Germinal center (tissue), 1 donor: ENCODE results near the gene ABCA12.

ENCODE experiments used
- DNase-seq: peaks from one replicate; pipeline ENCODE4 v3.0.0; 2012; ENCODE audit warnings: mixed read lengths, low spot score

The ABCA12 gene

DNA sequence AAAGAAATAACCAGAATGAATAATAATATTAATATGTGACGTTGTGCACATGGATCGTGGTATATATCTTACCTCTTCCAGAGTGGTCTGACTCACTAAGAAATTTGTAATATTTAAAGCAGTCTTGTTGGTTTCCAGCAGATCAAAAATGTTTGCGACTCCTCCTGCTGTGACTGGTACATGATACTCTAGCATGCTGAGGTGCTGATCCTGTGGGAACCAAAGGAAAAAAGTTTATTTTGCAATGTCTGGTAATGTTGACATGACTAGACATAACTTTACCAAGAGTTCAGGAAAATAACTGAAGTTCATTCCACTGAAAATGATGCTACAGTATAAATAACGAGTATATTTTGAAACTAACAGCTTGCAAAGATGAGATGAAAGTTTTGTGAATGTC lies 204.4 kb downstream of the ABCA12 start:
- no peak for DNase-seq

DNA sequence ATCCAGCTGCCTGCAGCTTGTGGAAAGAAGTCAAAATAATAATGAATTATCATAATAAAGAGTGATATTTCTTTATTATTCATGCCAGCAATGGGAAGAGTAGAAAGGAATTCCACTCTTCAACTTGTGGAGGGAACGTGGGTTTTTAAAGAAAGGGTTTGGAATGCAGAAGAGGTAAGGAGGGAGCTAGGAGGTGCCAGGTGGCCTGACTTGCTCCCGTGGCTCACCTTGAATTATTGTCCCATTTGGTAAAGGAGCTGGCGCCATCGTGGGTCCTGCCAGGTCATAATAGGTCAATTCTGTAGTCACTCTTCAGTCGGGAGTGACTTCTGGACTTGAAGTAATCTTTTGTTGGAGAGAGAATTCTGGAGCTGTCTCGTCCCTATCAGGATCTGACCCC lies 233.8 kb downstream of the ABCA12 start:
- DNase-seq = no peak

DNA sequence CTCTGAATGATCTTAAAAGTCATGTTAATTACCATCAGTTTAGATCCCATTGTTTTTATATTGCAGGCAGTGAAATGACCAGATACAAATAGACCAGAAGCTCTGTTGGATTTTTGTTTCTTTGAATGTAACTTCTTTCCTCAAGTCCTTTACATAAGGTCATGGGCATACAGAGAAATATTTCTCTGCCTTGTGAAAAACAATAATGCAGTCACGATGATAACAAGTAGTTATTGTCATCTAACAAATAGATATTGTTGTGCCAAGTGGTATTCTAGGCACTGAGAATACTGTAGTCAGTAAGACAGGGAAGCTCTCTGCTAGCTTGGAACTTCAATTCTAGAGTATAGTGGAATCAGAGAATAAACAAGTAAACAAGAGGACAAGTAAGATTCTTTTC lies 234.2 kb downstream of the ABCA12 start:
- no peak for DNase-seq

DNA sequence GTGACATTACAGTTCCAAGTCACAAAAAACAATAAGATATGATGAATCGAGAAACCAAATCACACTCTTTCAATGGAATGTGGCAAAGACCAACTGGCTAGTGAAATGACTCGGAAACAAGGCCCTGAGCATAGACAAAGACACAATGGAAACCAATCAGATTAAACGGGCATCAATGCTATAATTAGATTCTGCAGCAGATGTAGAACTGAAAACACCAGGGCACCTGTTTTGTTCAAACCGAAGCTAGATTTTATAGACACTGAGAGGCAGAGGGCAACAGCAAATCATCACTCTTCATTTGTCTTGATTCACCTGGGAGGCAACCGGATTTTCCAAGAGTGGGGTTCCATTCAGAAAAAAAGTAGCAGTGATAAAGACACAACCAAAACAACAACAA lies 236.1 kb downstream of the ABCA12 start:
- no peak for DNase-seq

DNA sequence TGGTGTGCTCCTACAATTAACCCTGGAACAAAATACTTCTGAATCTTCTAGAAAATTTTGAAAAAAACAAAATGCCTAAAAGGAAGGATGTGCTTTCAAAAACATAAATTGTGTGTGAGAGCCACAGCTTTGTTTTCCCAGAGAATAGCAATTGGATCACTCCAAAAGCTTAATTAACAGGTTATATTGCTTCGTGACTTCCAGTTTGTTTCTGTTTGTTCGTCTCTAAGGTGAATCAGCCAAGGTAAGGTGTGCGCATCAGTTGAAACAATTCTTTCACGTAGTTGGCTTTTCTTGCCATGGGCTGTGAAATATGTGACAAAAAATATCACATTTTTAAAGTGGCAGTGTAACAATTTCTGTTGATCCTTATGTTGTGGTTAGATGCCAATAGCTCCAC lies 238.7 kb downstream of the ABCA12 start:
- DNase-seq = no peak

DNA sequence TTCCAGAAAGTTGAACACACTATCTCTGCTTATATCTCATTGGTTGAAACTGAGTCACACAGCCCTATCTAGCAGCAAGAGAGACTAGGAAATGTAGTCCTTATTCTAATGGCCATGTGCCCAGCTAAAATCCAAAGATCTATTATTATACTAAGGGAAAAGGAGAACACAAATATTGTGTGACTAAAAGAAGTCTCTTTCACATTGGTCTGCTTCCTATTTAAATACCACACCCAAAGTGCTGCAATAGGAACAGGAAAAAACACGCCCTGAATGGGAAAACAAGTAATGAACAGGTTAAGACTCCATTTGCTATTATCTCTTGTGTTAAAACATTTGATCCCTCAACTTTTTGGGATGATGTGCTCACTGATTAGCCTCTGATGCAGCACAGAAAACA lies 242.2 kb downstream of the ABCA12 start:
- no peak for DNase-seq

DNA sequence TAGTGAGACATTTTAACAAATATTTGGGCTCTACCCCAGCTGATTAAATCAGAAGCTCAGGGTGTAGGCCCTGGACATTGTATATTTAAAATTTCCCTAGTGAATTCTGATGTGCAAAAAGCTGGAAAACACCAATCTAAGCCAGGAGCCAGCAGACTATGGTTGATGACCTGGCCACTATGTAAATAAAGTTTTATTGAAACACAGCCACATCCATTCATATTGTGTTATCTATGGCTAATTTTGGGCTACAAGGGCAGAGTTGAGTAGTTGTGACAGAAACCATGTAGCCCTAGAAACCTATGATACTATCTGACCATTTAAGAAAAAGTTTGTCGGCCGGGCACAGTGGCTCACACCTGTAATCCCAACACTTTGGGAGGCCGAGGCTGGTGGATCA lies 243.0 kb downstream of the ABCA12 start:
- DNase-seq = no peak

DNA sequence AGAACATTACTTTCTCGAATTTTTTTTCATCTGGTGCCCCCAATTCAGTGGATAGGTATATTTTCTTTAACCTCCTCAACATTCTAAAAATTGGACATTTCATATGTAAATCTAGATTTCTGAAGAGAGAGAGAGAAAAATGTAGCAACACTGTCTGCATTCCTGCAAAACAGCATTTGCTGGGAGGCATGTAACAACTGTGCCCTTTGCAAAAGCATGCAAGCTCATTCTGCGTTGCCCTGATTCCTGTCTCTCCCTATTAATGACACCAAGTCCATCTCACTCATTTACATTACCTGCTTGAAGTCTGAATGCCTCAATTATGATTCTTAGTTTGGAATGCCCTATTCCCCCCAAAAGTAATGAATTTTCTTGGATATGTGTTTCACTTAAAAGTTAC lies 249.1 kb downstream of the ABCA12 start:
- DNase-seq = no peak

DNA sequence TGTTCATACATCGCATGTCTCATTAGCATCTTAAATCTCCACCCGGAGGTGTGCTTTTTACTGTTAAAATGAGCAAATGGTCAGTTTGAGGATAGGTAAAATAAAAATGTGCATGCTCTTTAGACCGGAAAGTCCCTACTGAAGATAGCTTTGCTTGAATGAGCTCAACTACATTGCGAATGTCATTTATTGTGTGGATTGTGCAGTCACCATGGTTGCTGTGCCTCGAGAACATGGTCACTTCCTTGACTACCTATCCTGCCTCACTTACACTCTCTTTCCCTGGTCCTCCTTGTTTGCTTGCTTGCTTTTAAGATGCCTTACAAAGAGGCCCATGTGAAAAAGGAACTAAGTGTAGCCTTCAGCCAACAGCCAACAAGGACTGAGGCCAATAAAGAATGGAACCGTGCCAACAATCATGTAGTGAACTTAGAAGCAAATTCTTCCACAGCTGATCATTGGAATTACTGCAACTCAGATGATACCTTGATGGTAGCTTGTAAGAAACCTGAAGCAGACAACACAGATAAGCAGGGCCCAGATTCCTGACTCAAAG lies 256.7 kb downstream of the ABCA12 start:
- DNase-seq = no peak
